Neural cell (in vitro differentiated cells): Measurements from ENCODE around the gene MYCN. TPM values are rescaled to one million over a fixed set of nuclear protein-coding genes. Genes with fewer than 3 reads are reported as not detected.
"Not testable (repeated sequence)": the region's sequence is repeated elsewhere in the genome, so short reads cannot be mapped to it uniquely, and the experiment has no call there.

ENCODE experiments used
- H2AFZ ChIP-seq: fragments of 200-600, 300-800 bp; sonication (generic), shearing (Covaris generic); 2 replicates; pipeline ENCODE4 v1.6.0; 2014; ENCODE audit warnings: low read depth, mild to moderate bottlenecking, antibody characterized with exemption, low read length, moderate library complexity
- H3F3A ChIP-seq: fragments of 200-600 bp; shearing (Covaris generic); 2 replicates; pipeline ENCODE4 v1.6.1; 2016; ENCODE audit warnings: mild to moderate bottlenecking, moderate library complexity, mixed read lengths, antibody characterized with exemption, low read length; ENCODE audit not compliant: insufficient read depth, poor library complexity, severe bottlenecking
- H3K27ac ChIP-seq: fragments of 200-600, 300-800 bp; sonication (generic), shearing (Covaris generic); 2 replicates; pipeline ENCODE4 v1.5.1; 2014; ENCODE audit warnings: mild to moderate bottlenecking, low read length, moderate library complexity
- H3K27me3 ChIP-seq: fragments of 300-800, 200-600 bp; sonication (generic), shearing (Covaris generic); 2 replicates; pipeline ENCODE4 v1.6.0; 2014; ENCODE audit warnings: mild to moderate bottlenecking, low read depth, low read length, moderate library complexity; ENCODE audit not compliant: insufficient read depth
- H3K36me3 ChIP-seq: fragments of 300-800, 200-600 bp; sonication (generic), shearing (Covaris generic); 2 replicates; pipeline ENCODE4 v1.5.1; 2014; ENCODE audit warnings: mild to moderate bottlenecking, antibody characterized with exemption, low read length, moderate library complexity; ENCODE audit not compliant: insufficient read depth
- H3K4me2 ChIP-seq: fragments of 300-800, 200-600 bp; sonication (generic), shearing (Covaris generic); 2 replicates; pipeline ENCODE4 v1.6.0; 2014; ENCODE audit warnings: mild to moderate bottlenecking, low read length
- H3K4me3 ChIP-seq: fragments of 300-800, 200-600 bp; sonication (generic), shearing (Covaris generic); 2 replicates; pipeline ENCODE4 v1.5.1; 2014; ENCODE audit warnings: mild to moderate bottlenecking, low read length, moderate library complexity
- H3K79me2 ChIP-seq: fragments of 200-600 bp; shearing (Covaris generic); replicated peaks from 2 replicates; pipeline ENCODE4 v1.6.0; 2014; ENCODE audit warnings: mild to moderate bottlenecking, low read length, moderate library complexity; ENCODE audit not compliant: insufficient read depth
- H3K9ac ChIP-seq: fragments of 300-800, 200-600 bp; sonication (generic), shearing (Covaris generic); 2 replicates; pipeline ENCODE4 v1.6.1; 2016; ENCODE audit warnings: mild to moderate bottlenecking, low read length, mixed read lengths
- H3K9me2 ChIP-seq: fragments of 200-600 bp; shearing (Covaris generic); 2 replicates; pipeline ENCODE4 v1.6.1; 2016; ENCODE audit warnings: mild to moderate bottlenecking, low read length, mixed read lengths; ENCODE audit not compliant: insufficient read depth
- H3K9me3 ChIP-seq: fragments of 200-600, 300-800 bp; sonication (generic), shearing (Covaris generic); 2 replicates; pipeline ENCODE4 v1.6.1; 2016; ENCODE audit warnings: mild to moderate bottlenecking, mixed run types, low read length, moderate library complexity, mixed read lengths
- H4K20me1 ChIP-seq: fragments of 200-600 bp; shearing (Covaris generic); 2 replicates; pipeline ENCODE4 v1.6.1; 2016; ENCODE audit warnings: mild to moderate bottlenecking, mixed run types; ENCODE audit not compliant: insufficient read depth
- EP300 ChIP-seq: fragments of 450-650 bp; conservative IDR thresholded peaks from 2 replicates; pipeline ENCODE4 v1.6.1; 2014; ENCODE audit warnings: antibody characterized with exemption, mild to moderate bottlenecking, moderate library complexity; ENCODE audit not compliant: poor library complexity, severe bottlenecking
- EZH2 ChIP-seq: fragments of 200-600, 300-800 bp; shearing (Covaris generic), sonication (generic); IDR thresholded peaks from 2 replicates; pipeline ENCODE4 v1.6.1; 2014; ENCODE audit warnings: antibody characterized with exemption, low read length, borderline replicate concordance, mild to moderate bottlenecking; ENCODE audit not compliant: insufficient read depth, poor library complexity, severe bottlenecking
- MXI1 ChIP-seq: fragments of 450-650 bp; conservative IDR thresholded peaks from 2 replicates; pipeline ENCODE4 v1.6.1; 2014; ENCODE audit warnings: antibody characterized with exemption, mild to moderate bottlenecking; ENCODE audit not compliant: poor library complexity, severe bottlenecking
- POLR2AphosphoS5 ChIP-seq: IDR thresholded peaks from 2 replicates; pipeline ENCODE4 v1.6.1; 2012
- RAD21 ChIP-seq: fragments of 450-650 bp; conservative IDR thresholded peaks from 2 replicates; pipeline ENCODE4 v1.6.1; 2014; ENCODE audit warnings: antibody characterized with exemption, mild to moderate bottlenecking, moderate library complexity
- SMC3 ChIP-seq: fragments of 450-650 bp; conservative IDR thresholded peaks from 2 replicates; pipeline ENCODE4 v1.6.1; 2014; ENCODE audit warnings: antibody characterized with exemption, mild to moderate bottlenecking, moderate library complexity; ENCODE audit not compliant: poor library complexity
- polyA plus RNA-seq: library from polyadenylated mRNA; depleted of rRNA; stranded (reverse); fragments of >200 nt; gene quantifications from 2 replicates; pipeline ENCODE4 v1.2.3, GENCODE V29; 2014
- TF ChIP-seq, protein P1 (sequence below): IDR thresholded peaks from 2 replicates; pipeline ENCODE4 v1.6.1; 2012; ENCODE audit warnings: borderline replicate concordance
- TF ChIP-seq, protein P2 (sequence below): fragments of 450-650 bp; IDR thresholded peaks from 2 replicates; pipeline ENCODE4 v1.5.1; 2014; ENCODE audit warnings: antibody characterized with exemption, mild to moderate bottlenecking, moderate library complexity; ENCODE audit not compliant: poor library complexity, severe bottlenecking

MYCN gene
- polyA plus RNA-seq, 1 donor from 2014 or later, result 25.1 TPM

DNA sequence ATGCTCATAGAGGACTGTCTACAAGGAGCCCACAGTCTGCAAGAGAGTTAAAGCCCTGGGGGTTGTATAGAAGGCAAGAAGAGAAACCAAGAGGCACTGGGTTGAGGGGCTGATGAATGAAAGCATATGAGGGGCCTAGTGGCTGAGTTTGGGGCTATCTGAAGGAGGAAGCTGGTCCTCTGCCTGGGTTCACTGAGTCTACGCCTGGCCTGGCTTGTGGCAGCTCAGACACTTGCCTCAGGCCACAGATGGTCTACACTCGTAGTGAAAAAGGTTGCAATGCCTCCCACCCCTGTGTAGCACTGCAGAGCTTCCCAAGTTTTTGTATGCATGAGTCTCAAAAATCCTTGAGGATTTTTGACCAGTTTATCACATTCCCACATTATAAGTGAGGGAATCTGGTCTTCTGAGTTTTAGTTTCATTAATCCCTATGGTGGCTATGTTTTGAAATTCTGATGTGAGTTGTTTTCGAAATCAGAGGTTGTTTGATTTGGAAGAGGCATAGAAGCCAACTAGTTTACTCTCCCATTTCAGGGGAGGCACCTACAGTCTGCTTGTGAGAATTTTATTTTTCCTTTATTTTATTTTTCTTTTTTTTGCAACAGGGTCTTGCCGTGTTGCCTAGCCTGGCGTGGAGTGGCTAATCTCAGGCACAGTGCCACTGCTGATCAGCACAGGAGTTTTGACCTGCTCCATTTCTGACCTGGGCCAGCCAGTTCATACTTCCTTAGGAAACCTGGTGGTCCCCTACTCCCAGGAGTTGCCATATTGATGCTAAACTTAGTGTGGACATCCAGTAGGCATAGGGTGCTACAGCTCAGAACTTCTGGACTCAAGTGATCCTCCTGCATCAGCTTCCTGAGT lies 10.0 kb downstream of the MYCN start:
- no peaks in the 10 kb centered on the region for H3K9me3 ChIP-seq
- TF ChIP-seq, protein P1, sequence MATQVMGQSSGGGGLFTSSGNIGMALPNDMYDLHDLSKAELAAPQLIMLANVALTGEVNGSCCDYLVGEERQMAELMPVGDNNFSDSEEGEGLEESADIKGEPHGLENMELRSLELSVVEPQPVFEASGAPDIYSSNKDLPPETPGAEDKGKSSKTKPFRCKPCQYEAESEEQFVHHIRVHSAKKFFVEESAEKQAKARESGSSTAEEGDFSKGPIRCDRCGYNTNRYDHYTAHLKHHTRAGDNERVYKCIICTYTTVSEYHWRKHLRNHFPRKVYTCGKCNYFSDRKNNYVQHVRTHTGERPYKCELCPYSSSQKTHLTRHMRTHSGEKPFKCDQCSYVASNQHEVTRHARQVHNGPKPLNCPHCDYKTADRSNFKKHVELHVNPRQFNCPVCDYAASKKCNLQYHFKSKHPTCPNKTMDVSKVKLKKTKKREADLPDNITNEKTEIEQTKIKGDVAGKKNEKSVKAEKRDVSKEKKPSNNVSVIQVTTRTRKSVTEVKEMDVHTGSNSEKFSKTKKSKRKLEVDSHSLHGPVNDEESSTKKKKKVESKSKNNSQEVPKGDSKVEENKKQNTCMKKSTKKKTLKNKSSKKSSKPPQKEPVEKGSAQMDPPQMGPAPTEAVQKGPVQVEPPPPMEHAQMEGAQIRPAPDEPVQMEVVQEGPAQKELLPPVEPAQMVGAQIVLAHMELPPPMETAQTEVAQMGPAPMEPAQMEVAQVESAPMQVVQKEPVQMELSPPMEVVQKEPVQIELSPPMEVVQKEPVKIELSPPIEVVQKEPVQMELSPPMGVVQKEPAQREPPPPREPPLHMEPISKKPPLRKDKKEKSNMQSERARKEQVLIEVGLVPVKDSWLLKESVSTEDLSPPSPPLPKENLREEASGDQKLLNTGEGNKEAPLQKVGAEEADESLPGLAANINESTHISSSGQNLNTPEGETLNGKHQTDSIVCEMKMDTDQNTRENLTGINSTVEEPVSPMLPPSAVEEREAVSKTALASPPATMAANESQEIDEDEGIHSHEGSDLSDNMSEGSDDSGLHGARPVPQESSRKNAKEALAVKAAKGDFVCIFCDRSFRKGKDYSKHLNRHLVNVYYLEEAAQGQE, result no peak
- no peak for TF ChIP-seq SMC3
- no peak for TF ChIP-seq RAD21
- TF ChIP-seq, protein P2, sequence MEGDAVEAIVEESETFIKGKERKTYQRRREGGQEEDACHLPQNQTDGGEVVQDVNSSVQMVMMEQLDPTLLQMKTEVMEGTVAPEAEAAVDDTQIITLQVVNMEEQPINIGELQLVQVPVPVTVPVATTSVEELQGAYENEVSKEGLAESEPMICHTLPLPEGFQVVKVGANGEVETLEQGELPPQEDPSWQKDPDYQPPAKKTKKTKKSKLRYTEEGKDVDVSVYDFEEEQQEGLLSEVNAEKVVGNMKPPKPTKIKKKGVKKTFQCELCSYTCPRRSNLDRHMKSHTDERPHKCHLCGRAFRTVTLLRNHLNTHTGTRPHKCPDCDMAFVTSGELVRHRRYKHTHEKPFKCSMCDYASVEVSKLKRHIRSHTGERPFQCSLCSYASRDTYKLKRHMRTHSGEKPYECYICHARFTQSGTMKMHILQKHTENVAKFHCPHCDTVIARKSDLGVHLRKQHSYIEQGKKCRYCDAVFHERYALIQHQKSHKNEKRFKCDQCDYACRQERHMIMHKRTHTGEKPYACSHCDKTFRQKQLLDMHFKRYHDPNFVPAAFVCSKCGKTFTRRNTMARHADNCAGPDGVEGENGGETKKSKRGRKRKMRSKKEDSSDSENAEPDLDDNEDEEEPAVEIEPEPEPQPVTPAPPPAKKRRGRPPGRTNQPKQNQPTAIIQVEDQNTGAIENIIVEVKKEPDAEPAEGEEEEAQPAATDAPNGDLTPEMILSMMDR, result no peak
- TF ChIP-seq EP300, result no peak
- H3K27ac ChIP-seq, result no peak overlapping the region
- H3K36me3 ChIP-seq, result peaks cover 8% of the 10 kb centered on the region
- H3K79me2 ChIP-seq, result peaks cover 13% of the 10 kb centered on the region
- H2AFZ ChIP-seq, result no peak overlapping the region
- no peaks in the 10 kb centered on the region for H4K20me1 ChIP-seq
- H3K27me3 ChIP-seq, result no peaks in the 10 kb centered on the region
- H3K9ac ChIP-seq, result no peak overlapping the region
- no peaks in the 10 kb centered on the region for H3K9me2 ChIP-seq
- no peaks in the 10 kb centered on the region for H3F3A ChIP-seq
- H3K4me3 ChIP-seq, result no peak overlapping the region
- H3K4me2 ChIP-seq, result no peak overlapping the region

DNA sequence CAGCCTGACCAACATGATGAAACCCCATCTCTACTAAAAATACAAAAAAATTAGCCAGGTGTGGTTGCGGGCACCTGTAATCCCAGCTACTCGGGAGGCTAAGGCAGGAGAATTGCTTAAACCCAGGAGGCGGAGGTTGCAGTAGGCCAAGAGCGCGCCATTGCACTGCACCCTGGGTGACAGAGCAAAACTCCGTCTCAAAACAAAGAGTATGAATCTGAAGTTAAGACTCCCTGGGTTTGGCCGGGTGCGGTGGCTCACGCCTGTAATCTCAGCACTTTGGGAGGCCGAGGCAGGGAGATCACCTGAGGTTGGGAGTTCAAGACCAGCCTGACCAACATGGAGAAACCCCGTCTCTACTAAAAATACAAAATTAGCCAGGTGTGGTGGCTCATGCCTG lies 11.6 kb downstream of the MYCN start:
- not testable (repeated sequence) for H3K9me2 ChIP-seq, H3K9ac ChIP-seq, H4K20me1 ChIP-seq, H3K27me3 ChIP-seq, H3K4me2 ChIP-seq, H3K27ac ChIP-seq, H3K79me2 ChIP-seq, H3K4me3 ChIP-seq, H3F3A ChIP-seq, H3K9me3 ChIP-seq, H3K36me3 ChIP-seq, H2AFZ ChIP-seq

DNA sequence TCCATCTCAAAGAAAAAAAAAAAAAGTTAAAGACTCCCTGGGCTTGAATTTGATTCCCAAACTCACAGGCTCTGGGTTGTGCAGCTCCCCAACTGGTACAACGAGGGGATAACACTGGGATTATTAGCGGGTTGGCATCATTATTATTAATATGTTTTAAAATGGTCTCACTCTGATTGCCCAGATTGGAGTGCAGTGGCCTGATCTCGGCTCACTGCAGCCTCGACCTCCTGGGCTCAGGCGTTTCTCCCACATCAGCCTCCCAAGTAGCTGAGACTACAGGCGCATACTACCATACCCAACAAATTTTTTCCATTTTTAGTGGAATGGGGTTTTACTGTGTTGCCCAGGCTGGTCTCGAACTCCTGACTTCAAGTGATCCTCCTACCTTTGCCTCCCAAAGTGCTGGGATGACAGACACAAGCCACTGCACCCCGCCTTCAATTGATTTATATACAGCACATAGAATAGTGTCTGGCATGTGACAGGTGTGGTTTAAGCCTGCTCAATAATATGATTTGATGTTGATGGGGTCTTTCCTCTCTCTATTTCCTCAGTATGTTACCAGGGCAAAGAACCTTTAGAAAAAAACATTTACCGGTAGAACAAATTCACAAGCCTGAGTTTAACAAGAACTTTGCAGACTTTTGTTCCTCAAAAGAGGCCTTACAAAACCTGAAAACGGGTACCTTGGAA lies 12.2 kb downstream of the MYCN start:
- H4K20me1 ChIP-seq, result no peaks in the 10 kb centered on the region
- H3K36me3 ChIP-seq, result peaks cover 8% of the 10 kb centered on the region
- no peaks in the 10 kb centered on the region for H3F3A ChIP-seq
- H3K4me3 ChIP-seq, result no peak overlapping the region
- H3K27ac ChIP-seq, result no peak overlapping the region
- H3K9ac ChIP-seq, result no peak overlapping the region
- no peaks in the 10 kb centered on the region for H3K27me3 ChIP-seq
- H3K79me2 ChIP-seq, result no peaks in the 10 kb centered on the region
- H2AFZ ChIP-seq, result no peak overlapping the region
- no peaks in the 10 kb centered on the region for H3K9me3 ChIP-seq
- no peaks in the 10 kb centered on the region for H3K9me2 ChIP-seq
- no peak overlapping the region for H3K4me2 ChIP-seq
- TF ChIP-seq, protein P2, result no peak
- TF ChIP-seq SMC3 (no peak), EP300 (no peak), MXI1 (no peak), POLR2AphosphoS5 (no peak), EZH2 (no peak)
- TF ChIP-seq, protein P1, result no peak
